Activated CD8-positive, alpha-beta memory T cell treated with anti-CD3 and anti-CD28 coated beads for 4 hours (primary cell): ENCODE measurements around the gene KHDC4.
"Not testable (repeated sequence)": the region's sequence is repeated elsewhere in the genome, so short reads cannot be mapped to it uniquely, and the experiment has no call there.

Experiments
- DNase-seq, 2 donors: peaks; one replicate each; pipeline ENCODE4 v3.0.0-alpha.2; 2020; ENCODE audit warnings: low read depth in 2 of 2

The KHDC4 gene

DNA sequence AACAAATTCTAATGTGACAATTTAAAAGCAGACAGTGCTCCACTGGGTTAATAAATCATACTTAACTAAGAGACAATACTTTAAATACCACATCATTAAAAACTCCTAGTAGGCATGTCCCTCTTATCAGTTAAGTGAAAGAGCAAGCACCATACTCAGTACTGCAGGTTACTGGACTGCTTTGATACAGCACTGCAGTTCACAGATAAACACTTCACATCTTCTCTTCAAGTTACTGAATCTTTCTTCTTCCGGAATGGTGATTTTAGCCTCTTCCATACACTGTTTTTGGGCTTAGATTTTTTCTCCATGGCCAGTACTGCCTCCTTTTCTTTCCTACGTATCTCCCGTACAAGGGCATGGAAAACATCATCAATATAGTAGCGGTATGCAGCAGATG is 34.1 kb downstream of the KHDC4 start:
- DNase-seq, result no peak

GRCh38 chr1:155899683-155900082 is 34.5 kb downstream of the KHDC4 start:
- no peak for DNase-seq

DNA sequence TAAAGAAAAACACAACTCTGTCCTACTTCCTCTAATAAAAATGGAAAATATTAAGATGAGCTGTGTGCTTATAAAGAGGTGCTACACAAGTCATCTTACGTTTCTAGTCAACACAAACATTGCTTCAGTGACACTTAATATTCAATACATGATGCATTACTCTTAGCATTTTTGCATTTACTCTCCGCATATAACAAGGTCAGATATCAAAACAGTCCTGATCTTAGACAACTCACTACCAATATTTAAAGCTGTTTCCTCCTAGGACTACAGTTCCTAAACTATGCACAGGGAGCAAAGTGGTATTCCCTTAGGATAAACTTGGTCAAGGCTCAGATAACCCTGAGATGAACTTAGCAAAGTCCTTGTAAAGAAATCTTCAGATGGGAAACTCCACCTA is 35.3 kb downstream of the KHDC4 start:
- DNase-seq, result no peak

GRCh38 chr1:155897746-155898145 is 36.5 kb downstream of the KHDC4 start:
- no peak for DNase-seq

- not testable (repeated sequence) for DNase-seq
Measured at GRCh38 chr1:155896476-155896875, 37.7 kb downstream of the KHDC4 start.

- not testable (repeated sequence) for DNase-seq
Measured at GRCh38 chr1:155895617-155896016, 38.6 kb downstream of the KHDC4 start.

DNA sequence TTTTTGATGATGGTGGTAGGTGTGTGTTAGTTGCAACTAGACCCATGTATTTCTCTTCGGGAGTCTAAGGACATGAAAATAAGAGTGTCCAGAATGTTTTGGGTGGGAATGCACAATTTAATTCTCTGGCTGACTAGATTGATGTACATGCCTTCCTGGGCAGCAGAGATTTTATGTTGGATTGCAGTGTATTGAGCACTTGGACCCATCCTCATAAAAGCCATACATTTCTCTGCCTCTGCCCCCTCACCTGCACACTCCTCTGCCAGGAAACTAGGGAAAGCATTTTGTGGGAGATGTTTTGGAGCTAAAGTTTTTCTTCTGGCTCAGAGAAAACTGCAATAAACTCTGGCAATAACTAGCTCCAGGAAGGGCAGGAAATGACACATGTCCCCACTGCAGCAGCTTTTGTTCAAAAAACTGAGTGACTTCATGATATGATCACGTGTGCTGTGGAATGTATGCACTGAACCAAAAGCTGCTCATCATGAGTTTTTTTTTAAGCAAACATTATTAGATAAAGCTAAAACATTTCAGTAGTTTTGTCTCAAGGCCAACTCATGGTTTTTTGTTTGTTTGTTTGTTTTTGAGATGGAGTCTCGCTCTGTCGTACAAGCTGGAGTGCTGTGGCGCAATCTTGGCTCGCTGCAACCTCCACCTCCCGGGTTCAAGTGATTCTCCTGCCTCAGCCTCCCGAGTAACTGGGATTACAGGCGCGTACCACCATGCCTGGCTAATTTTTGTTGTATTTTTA is 40.6 kb downstream of the KHDC4 start:
- no peak for DNase-seq

GRCh38 chr1:155892796-155893195 is 41.4 kb downstream of the KHDC4 start:
- DNase-seq, result no peak

- DNase-seq, result no peak
Measured at GRCh38 chr1:155890251-155890650, 44.0 kb downstream of the KHDC4 start.

DNA sequence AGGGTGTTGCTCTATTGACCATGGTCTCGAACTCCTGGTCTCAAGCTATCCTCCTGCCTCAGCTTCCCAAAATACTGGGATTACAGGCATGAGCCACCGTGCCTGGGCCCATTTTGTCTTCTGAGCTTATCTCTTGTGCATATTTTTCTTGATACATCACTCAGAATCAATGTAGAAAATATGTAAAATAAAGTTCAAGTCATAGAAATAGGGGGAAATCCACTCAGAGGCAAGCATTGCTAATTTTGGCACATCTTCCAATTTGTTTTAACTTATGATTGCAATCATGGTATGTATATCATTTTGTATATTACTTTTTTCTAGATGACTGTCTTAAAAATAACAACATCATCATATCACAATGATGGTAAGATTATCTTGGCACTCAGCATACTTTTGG is 44.6 kb downstream of the KHDC4 start:
- DNase-seq, result no peak

- DNase-seq, result no peak
Measured at GRCh38 chr1:155888481-155888880, 45.7 kb downstream of the KHDC4 start.

- DNase-seq, result no peak
Measured at GRCh38 chr1:155884982-155885381, 49.2 kb downstream of the KHDC4 start.

DNA sequence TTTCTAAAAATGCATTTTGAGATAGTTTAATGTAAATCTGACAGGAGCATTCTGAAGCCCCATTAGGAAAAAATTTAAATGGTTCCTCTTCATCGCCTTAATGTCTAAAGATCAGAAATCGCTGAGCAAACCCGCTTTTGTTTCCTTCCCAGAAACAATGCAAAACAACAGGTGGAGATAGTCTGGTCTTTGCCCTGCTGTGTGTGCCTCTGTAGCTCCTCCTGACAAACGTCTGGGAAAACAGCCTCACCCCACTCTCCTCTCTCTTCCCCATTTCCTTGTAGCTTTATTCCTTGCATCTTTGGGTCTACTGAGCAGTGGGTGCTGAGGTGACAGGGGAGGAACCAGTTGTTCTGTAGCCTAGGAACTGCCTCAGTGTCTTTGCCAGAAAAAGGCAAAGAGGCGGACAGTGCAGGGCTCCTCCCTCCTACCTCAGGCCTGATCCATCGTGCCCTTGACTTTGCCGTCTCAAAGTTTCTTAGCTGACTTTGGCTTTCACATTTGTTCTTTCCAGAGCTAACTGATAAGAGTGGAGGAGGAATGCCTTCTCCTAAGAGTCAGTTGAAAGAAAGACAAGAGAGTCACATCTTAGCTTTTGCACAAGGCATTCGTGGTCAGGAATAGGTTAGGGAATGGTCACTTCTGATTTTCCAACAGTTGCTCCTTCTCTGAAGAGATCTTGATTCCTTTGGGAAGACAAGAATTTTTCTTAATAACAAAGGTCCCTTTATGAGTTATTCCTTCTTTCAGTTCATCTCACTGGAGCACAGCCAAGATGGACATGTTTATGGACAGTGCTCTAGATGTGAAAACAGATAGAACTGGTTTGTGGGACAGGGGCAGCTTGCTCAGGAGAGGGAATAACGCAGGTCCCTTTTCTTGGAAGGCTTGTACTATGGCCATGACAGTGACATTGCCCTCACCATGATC is 49.9 kb downstream of the KHDC4 start:
- no peak for DNase-seq

- no peak for DNase-seq
Measured at GRCh38 chr1:155882766-155883165, 51.4 kb downstream of the KHDC4 start.

- no peak for DNase-seq
Measured at GRCh38 chr1:155882235-155882634, 52.0 kb downstream of the KHDC4 start.

DNA sequence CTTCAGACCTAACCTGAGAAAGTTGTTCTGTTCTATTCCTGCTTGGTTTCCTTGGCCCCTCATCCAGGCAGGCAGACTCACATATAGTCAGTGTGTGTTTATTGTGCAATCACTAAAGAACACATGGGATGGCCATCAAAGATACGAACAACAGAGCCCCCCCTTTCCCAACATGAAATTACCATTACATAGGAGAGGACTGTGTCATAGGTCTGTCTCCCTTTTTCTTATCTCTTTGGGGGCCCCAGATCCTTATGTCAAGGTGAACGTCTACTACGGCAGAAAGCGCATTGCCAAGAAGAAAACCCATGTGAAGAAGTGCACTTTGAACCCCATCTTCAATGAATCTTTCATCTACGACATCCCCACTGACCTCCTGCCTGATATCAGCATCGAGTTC is 53.3 kb downstream of the KHDC4 start:
- DNase-seq, result no peak

DNA sequence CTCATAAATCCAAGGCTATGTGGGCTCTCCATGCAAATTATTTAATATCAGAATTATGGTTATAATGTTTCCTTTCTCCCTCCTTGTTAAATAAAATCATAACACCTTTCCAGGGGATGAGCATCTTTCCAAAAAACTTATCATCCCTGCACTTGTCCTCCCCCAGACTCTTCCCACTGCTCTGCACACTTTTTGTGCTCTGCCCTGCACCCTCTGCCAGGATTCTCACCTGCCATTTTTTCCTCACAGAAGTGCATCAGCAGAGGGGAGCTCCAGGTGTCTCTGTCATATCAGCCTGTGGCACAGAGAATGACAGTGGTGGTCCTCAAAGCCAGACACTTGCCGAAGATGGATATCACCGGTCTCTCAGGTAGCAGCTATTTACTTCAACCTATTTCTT is 54.0 kb downstream of the KHDC4 start:
- no peak for DNase-seq

- DNase-seq, result no peak
Measured at GRCh38 chr1:155877945-155878344, 56.3 kb downstream of the KHDC4 start.

DNA sequence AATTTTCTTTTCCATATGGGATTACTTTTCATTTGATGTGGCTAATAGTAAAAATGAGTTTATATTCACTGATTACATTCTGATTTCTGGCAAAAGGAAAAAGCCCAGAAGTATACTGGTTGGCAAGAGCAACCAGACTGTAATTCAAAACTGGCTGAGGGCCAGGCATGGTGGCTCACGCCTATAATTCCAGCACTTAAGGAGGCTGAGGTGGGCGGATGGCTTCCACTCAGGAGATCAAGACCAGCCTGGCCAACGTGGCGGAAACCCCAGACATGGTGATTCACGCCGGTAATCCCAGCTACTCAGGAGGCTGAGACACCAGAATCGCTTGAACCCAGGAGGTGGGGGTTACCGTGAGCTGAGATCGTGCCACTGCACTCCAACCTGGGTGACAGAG is 60.4 kb downstream of the KHDC4 start:
- no peak for DNase-seq

GRCh38 chr1:155872527-155872926 is 61.7 kb downstream of the KHDC4 start:
- no peak for DNase-seq

DNA sequence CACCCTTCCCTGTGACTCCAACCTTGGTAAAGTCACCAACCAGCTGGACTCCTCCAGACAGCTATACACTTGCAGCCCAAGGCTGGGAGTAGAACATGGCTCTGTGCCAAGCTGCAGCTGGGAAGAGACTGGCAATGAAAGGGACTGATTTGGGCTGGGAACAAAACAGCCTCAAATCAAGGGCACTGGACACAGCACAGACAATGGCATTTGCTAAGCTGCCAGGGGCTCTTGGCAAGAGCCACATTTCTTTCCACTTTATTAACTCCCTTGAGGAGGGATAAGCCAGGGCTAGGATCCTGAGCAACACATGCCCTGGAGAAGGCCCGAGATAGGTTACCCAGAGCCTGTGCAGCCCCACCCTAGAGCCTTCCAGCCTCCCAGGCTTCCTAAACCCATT is 62.8 kb downstream of the KHDC4 start:
- no peak for DNase-seq

DNA sequence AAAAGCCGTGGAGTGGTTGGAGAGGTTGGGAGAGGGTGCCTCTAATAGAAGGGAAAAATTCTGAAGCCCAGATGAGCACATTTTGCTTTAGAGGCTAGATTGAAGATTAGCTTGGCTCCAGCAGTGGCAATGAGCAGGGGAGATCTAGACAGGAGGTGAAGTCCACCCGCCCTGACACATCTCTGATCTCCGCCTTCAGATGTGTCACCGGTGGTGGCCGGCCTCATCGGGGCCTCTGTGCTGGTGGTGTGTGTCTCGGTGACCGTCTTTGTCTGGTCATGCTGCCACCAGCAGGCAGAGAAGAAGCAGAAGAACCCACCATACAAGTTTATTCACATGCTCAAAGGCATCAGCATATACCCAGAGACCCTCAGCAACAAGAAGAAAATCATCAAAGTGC is 66.4 kb downstream of the KHDC4 start:
- DNase-seq, result no peak

DNA sequence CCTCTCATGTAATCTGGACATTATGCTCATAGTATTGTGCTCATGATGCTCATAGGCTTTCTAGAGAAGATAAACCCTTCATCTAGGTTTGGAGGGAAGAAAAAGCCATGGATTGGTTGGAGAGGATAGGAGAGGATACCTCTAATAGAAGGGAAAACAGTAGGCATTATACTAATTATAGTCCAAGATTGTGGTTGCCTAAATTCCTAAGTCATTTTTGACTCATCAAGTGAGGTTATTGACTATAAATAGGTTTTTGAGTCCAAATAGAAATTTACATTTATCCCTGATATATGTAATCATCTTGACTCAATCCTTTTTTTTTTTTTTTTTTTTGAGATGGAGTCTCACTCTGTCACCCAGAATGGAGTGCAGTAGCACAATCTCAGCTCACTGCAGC is 69.8 kb downstream of the KHDC4 start:
- no peak for DNase-seq
